ENCODE results near the gene TRIM56.
"Not testable (repeated sequence)": the region's sequence is repeated elsewhere in the genome, so short reads cannot be mapped to it uniquely, and the experiment has no call there.

TRIM56 gene

GRCh38 chr7:101077303-101078086 is 7.8 kb upstream of the TRIM56 start:
- Mint-ChIP-seq H3K27ac (no peak overlapping the region), H3K9me3 (no peaks in the 10 kb centered on the region), H3K4me3 (no peak overlapping the region), H3K36me3 (ENCODE audit: low read depth) (no peaks in the 10 kb centered on the region), H3K4me1 (ENCODE audit: low read depth) (peaks cover 20% of the 10 kb centered on the region), H3K27me3 (peaks cover 23% of the 10 kb centered on the region)
- intact Hi-C loops (cut with micrococcal nuclease), result no loop called here

DNA sequence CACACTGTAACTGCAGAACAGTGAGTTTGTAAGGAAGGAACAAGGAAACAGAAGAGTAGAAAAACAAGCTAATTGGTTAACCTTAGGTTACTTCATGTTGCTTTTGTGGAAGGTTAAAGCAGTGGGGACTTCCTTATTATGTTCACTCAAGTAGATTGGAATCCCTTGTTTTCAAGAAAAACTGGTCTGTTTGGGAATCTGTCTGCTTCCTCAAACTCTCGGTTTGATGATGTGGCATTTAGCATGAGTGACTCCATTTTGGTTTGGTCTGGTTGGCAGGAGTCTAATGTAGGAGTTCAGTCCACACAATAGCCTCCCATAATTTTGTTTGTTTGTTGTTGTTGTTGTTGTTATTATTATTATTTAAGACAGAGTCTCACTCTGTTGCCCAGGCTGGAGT is 3.8 kb upstream of the TRIM56 start:
- H3K27ac Mint-ChIP-seq, result peak overlapping the region; percentile 52
- peaks cover 29% of the 10 kb centered on the region for H3K4me1 Mint-ChIP-seq (ENCODE audit: low read depth)
- H3K36me3 Mint-ChIP-seq (ENCODE audit: low read depth), result peaks cover 8% of the 10 kb centered on the region
- intact Hi-C loops (cut with micrococcal nuclease), result no loop called here
- no peak overlapping the region for H3K4me3 Mint-ChIP-seq
- H3K27me3 Mint-ChIP-seq, result peaks cover 10% of the 10 kb centered on the region
- H3K9me3 Mint-ChIP-seq, result no peaks in the 10 kb centered on the region

GRCh38 chr7:101084865-101085161 is 468 bp upstream of the TRIM56 start:
- intact Hi-C loops (cut with micrococcal nuclease), result loop anchor here (5.0 kb wide), 1 partner anchor 193 kb away; no protein-coding TSS in a partner anchor
- peaks cover 2% of the 10 kb centered on the region for H3K27me3 Mint-ChIP-seq
- H3K4me3 Mint-ChIP-seq, result peak overlapping the region; percentile 99
- no peaks in the 10 kb centered on the region for H3K9me3 Mint-ChIP-seq
- peaks cover 41% of the 10 kb centered on the region for H3K36me3 Mint-ChIP-seq (ENCODE audit: low read depth)
- peaks cover 37% of the 10 kb centered on the region for H3K4me1 Mint-ChIP-seq (ENCODE audit: low read depth)
- H3K27ac Mint-ChIP-seq, result peak overlapping the region; percentile 99

- no peaks in the 10 kb centered on the region for H3K9me3 Mint-ChIP-seq
- peaks cover 32% of the 10 kb centered on the region for H3K4me1 Mint-ChIP-seq (ENCODE audit: low read depth)
- no peaks in the 10 kb centered on the region for H3K27me3 Mint-ChIP-seq
- intact Hi-C loops (cut with micrococcal nuclease), result loop anchor here (5.0 kb wide), 1 partner anchor 195 kb away; no protein-coding TSS in a partner anchor
- no peak overlapping the region for H3K4me3 Mint-ChIP-seq
- no peak overlapping the region for H3K27ac Mint-ChIP-seq
- H3K36me3 Mint-ChIP-seq (ENCODE audit: low read depth), result peaks cover 68% of the 10 kb centered on the region
Observed at GRCh38 chr7:101087334-101088068, 2.2 kb downstream of the TRIM56 start.

DNA sequence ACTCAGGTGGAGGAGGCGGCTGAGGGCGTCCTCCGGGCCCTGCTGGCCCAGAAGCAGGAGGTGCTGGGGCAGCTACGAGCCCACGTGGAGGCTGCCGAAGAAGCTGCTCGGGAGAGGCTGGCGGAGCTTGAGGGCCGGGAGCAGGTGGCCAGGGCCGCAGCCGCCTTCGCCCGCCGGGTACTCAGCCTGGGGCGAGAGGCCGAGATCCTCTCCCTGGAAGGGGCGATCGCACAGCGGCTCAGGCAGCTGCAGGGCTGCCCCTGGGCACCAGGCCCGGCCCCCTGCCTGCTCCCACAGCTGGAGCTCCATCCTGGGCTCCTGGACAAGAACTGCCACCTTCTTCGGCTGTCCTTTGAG is 2.8 kb downstream of the TRIM56 start:
- H3K27ac Mint-ChIP-seq, result no peak overlapping the region
- peaks cover 68% of the 10 kb centered on the region for H3K36me3 Mint-ChIP-seq (ENCODE audit: low read depth)
- H3K4me1 Mint-ChIP-seq (ENCODE audit: low read depth), result peaks cover 32% of the 10 kb centered on the region
- no peak overlapping the region for H3K4me3 Mint-ChIP-seq
- H3K27me3 Mint-ChIP-seq, result no peaks in the 10 kb centered on the region
- H3K9me3 Mint-ChIP-seq, result no peaks in the 10 kb centered on the region
- intact Hi-C loops (cut with micrococcal nuclease), result loop anchor here (5.0 kb wide), 1 partner anchor 196 kb away; no protein-coding TSS in a partner anchor

DNA sequence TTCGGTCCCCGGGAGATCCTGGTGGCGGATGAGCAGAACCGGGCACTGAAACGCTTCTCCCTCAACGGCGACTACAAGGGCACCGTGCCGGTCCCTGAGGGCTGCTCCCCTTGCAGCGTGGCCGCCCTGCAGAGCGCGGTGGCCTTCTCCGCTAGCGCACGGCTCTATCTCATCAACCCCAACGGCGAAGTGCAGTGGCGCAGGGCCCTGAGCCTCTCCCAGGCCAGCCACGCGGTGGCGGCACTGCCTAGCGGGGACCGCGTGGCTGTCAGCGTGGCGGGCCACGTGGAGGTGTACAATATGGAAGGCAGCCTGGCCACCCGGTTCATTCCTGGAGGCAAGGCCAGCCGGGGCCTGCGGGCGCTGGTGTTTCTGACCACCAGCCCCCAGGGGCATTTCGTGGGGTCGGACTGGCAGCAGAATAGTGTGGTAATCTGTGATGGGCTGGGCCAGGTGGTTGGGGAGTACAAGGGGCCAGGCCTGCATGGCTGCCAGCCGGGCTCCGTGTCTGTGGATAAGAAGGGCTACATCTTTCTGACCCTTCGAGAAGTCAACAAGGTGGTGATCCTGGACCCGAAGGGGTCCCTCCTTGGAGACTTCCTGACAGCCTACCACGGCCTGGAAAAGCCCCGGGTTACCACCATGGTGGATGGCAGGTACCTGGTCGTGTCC is 3.7 kb downstream of the TRIM56 start:
- no peak overlapping the region for H3K27ac Mint-ChIP-seq
- intact Hi-C loops (cut with micrococcal nuclease), result loop anchor here (5.0 kb wide), 1 partner anchor 197 kb away; no protein-coding TSS in a partner anchor
- peaks cover 32% of the 10 kb centered on the region for H3K4me1 Mint-ChIP-seq (ENCODE audit: low read depth)
- peaks cover 68% of the 10 kb centered on the region for H3K36me3 Mint-ChIP-seq (ENCODE audit: low read depth)
- no peaks in the 10 kb centered on the region for H3K27me3 Mint-ChIP-seq
- no peaks in the 10 kb centered on the region for H3K9me3 Mint-ChIP-seq
- no peak overlapping the region for H3K4me3 Mint-ChIP-seq

- H3K27ac Mint-ChIP-seq, result no peak overlapping the region
- intact Hi-C loops (cut with micrococcal nuclease), result loop anchor here (5.0 kb wide), 1 partner anchor 198 kb away; no protein-coding TSS in a partner anchor
- H3K9me3 Mint-ChIP-seq, result no peaks in the 10 kb centered on the region
- no peak overlapping the region for H3K4me3 Mint-ChIP-seq
- H3K27me3 Mint-ChIP-seq, result no peaks in the 10 kb centered on the region
- peaks cover 27% of the 10 kb centered on the region for H3K4me1 Mint-ChIP-seq (ENCODE audit: low read depth)
- peaks cover 68% of the 10 kb centered on the region for H3K36me3 Mint-ChIP-seq (ENCODE audit: low read depth)
Observed at GRCh38 chr7:101089876-101090275, 4.6 kb downstream of the TRIM56 start.

DNA sequence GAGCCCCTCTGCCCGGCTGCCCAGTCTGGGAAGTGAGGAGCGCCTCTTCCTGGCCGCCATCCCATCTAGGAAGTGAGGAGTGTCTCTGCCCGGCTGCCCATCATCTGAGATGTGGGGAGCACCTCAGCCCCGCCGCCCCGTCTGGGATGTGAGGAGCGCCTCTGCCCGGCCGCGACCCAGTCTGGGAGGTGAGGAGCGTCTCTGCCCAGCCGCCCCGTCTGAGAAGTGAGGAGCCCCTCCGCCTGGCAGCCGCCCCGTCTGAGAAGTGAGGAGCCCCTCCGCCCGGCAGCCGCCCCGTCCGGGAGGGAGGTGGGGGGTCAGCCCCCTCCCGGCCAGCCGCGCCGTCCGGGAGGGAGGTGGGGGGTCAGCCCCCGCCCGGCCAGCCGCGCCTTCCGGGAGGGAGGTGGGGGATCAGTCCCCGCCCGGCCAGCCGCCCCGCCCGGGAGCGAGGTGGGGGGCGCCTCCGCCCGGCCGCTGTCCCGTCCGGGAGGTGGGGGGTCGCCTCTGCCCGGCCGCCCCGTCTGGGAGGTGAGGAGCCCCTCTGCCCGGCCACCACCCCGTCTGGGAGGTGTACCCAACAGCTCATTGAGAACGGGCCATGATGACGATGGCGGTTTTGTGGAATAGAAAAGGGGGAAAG is 7.1 kb downstream of the TRIM56 start:
- intact Hi-C loops (cut with micrococcal nuclease); H3K27me3 Mint-ChIP-seq; H3K27ac Mint-ChIP-seq; H3K9me3 Mint-ChIP-seq; H3K4me3 Mint-ChIP-seq: not testable (repeated sequence)
- Mint-ChIP-seq H3K4me1 (ENCODE audit: low read depth) (peaks cover 43% of the 10 kb centered on the region), H3K36me3 (ENCODE audit: low read depth) (peaks cover 51% of the 10 kb centered on the region)

- H3K4me1 Mint-ChIP-seq (ENCODE audit: low read depth), result peaks cover 45% of the 10 kb centered on the region
- H3K27ac Mint-ChIP-seq, result no peak overlapping the region
- H3K36me3 Mint-ChIP-seq (ENCODE audit: low read depth), result peaks cover 36% of the 10 kb centered on the region
- no peaks in the 10 kb centered on the region for H3K9me3 Mint-ChIP-seq
- H3K4me3 Mint-ChIP-seq, result no peak overlapping the region
- peaks cover 8% of the 10 kb centered on the region for H3K27me3 Mint-ChIP-seq
- intact Hi-C loops (cut with micrococcal nuclease), result loop anchor here (1.0 kb wide), 1 partner anchor 44 kb away; no protein-coding TSS in a partner anchor
Observed at GRCh38 chr7:101093906-101094305, 8.6 kb downstream of the TRIM56 start.

- Mint-ChIP-seq H3K4me3 (no peak overlapping the region), H3K27me3 (peaks cover 10% of the 10 kb centered on the region), H3K9me3 (no peaks in the 10 kb centered on the region), H3K36me3 (ENCODE audit: low read depth) (peaks cover 31% of the 10 kb centered on the region), H3K27ac (no peak overlapping the region), H3K4me1 (ENCODE audit: low read depth) (peaks cover 45% of the 10 kb centered on the region)
- intact Hi-C loops (cut with micrococcal nuclease), result loop anchor here (1.0 kb wide), 1 partner anchor 44 kb away; no protein-coding TSS in a partner anchor
Observed at GRCh38 chr7:101094376-101094775, 9.1 kb downstream of the TRIM56 start.

DNA sequence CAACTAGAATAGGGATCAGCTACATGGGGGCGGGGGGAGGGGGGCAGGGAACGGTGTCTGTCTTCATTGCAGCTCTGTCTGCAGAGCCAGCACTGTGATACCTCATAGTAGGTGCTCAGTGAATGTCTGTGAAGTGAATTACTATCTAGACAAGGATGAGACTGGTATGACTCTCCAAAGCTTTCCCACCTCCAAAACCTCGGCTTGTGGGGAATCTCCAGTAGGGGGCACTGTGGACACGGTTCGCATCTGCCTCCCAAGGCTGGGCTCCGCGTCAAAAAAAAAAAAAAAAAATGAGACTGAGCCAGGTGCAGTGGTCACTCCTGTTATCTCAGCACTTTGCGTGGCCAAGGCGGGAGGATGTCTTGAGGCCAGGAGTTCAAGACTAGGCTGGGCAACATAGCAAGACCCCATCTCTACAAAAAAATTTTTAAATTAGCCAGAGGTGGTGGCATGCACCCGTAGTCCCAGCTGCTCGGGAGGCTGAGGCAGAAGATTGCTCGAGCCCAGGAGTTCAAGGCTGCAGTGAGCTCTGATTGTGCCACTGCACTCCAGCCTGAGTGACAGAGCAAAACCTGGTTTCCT is 9.6 kb downstream of the TRIM56 start:
- Mint-ChIP-seq H3K36me3 (ENCODE audit: low read depth) (peaks cover 26% of the 10 kb centered on the region), H3K27ac (no peak overlapping the region), H3K4me1 (ENCODE audit: low read depth) (peaks cover 45% of the 10 kb centered on the region), H3K4me3 (no peak overlapping the region), H3K27me3 (peaks cover 10% of the 10 kb centered on the region), H3K9me3 (no peaks in the 10 kb centered on the region)
- intact Hi-C loops (cut with micrococcal nuclease), result loop anchor here (1.0 kb wide), 1 partner anchor 43 kb away; no protein-coding TSS in a partner anchor

- Mint-ChIP-seq H3K36me3 (ENCODE audit: low read depth) (peaks cover 10% of the 10 kb centered on the region), H3K4me1 (ENCODE audit: low read depth) (peaks cover 48% of the 10 kb centered on the region), H3K4me3 (no peak overlapping the region), H3K9me3 (no peaks in the 10 kb centered on the region), H3K27me3 (peaks cover 18% of the 10 kb centered on the region), H3K27ac (no peak overlapping the region)
- intact Hi-C loops (cut with micrococcal nuclease), result no loop called here
Observed at GRCh38 chr7:101096331-101096956, 11.2 kb downstream of the TRIM56 start.

GRCh38 chr7:101096957-101097347 is 11.7 kb downstream of the TRIM56 start:
- H3K4me1 Mint-ChIP-seq (ENCODE audit: low read depth), result peaks cover 48% of the 10 kb centered on the region
- no peak overlapping the region for H3K27ac Mint-ChIP-seq
- no peaks in the 10 kb centered on the region for H3K9me3 Mint-ChIP-seq
- no peak overlapping the region for H3K4me3 Mint-ChIP-seq
- intact Hi-C loops (cut with micrococcal nuclease), result no loop called here
- peaks cover 5% of the 10 kb centered on the region for H3K36me3 Mint-ChIP-seq (ENCODE audit: low read depth)
- H3K27me3 Mint-ChIP-seq, result peaks cover 24% of the 10 kb centered on the region
